H1 (cell line): ENCODE measurements around the gene PSMB1.
"Not testable (repeated sequence)": the region's sequence is repeated elsewhere in the genome, so short reads cannot be mapped to it uniquely, and the experiment has no call there.

Experiments used
- CTCF ChIP-seq, 3 experiments: IDR thresholded peaks; 1 replicate in 2 of 3; 2 replicates in 1 of 3; pipeline versions ENCODE4 v1.5.1 to v1.6.1; 2011; ENCODE audit warnings: low read length in 3 of 3, mild to moderate bottlenecking in 3 of 3, inconsistent platforms in 2 of 3, low read depth in 1 of 3, moderate library complexity in 1 of 3; ENCODE audit not compliant: insufficient read depth in 1 of 3; ENCODE audit errors: control extremely low read depth in 1 of 3
- MAX ChIP-seq: IDR thresholded peaks from 2 replicates; pipeline ENCODE4 v1.6.1; 2012; ENCODE audit warnings: inconsistent platforms

- TF ChIP-seq CTCF (IDR thresholded peaks at IDR 0.05; ENCODE audit: control extremely low read depth in 1 of 3, insufficient read depth in 1 of 3, low read depth in 1 of 3, low read length in 3 of 3); MAX: not testable (repeated sequence)
These were observed 44.8 kb downstream of the PSMB1 start for GRCh38 chr6:170508275-170508674.
